GM19395 (cell line): ENCODE data around the gene MYH10.

ENCODE experiments used
- ATAC-seq: cut with Tn5 transposase; IDR thresholded peaks from one replicate; pipeline ENCODE4 v1.9.1; 2021; ENCODE audit warnings: mild to moderate bottlenecking, moderate library complexity; ENCODE audit not compliant: unreplicated experiment

MYH10 gene

DNA sequence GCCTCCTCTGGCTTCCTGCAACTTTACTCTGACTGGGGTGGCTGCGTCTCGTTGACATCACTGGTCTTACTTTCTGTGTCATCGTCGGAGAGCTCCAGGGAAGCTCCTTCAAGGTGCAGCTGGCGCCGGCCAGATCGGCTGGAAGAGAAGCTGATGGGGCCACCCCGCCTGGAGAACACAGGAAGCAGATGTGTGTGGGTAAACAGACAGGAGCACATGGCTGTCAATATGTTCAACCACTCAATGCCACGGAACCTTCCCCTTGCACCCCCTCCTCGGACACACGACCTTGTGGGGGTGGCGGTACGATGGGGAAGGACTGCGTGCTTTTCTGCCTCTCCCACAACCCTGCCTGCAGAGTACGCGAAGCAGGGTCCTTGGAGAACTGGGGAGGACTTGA, 154.7 kb downstream of the MYH10 start:
- ATAC-seq = no peak

DNA sequence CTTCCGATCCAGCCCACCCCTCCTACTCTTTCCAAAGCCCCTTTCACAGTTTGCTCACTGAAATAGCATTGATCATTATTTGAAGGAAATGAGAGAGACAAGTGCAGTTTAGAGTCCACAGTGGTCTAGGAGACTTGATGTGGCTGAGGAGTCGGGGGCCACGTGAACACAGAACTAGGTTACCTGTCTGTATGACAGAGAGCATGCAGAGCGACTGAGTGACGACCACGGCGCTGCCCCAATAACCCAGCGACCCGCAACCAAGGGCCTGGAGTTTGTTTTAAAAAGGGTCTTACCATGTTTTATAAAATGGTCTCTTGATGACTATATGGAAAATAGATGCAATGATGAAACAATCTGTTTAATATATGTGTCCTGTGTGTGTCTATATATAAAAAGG, 155.3 kb downstream of the MYH10 start:
- ATAC-seq = no peak

DNA sequence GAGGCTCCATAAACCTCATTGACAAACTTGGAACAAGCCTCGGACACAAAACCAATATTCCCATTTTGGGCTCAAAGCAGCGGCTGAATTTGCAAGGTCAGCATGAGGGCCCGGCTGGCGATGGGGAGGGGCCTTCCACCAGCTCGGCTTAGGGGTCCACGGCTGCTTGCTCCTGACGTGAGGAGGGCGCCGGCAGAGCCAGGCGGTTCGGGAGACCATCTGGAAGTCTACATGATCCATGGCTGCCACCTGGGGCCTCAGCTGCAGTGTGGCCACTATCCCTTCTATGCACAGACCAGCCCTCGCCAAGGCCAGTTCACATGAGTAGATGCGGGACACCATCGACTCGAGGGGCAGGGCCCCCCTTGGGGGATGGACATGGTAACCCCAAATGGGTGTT, 155.7 kb downstream of the MYH10 start:
- ATAC-seq = no peak

DNA sequence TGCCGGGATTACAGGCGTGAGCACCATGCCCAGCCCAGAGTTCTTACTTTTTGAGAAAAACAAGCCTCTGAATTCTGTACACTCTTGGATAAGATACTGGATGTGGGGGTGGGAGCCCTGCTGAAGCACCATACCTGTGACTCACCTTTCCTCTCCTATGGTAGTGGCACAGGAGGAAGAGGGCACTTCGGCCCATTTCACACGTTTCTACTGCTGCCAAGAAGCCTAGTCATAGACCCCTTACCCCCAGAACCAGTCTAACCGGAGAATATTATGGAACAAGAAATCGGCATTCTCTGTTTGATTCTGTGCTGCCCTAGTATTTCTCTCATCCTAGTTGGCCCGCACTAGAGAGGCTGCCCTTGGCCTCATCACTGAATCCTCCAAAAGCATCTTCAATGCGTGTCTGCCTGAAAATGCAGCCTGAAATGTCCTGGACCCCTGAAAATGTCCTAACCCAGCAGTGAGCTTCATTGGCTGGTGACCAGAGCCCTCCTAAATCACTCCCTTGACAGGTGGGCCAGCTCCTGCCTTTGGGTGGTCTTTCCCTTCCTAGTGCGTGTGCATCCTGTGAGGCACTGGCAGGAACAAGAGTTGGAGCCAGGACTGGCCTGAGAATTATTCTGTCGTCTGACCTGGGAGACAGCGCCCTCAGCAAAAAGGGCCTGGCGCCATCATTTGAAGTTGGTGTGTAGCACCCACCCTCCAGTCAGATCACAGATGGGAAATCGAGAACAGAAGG, 156.9 kb downstream of the MYH10 start:
- no peak for ATAC-seq

DNA sequence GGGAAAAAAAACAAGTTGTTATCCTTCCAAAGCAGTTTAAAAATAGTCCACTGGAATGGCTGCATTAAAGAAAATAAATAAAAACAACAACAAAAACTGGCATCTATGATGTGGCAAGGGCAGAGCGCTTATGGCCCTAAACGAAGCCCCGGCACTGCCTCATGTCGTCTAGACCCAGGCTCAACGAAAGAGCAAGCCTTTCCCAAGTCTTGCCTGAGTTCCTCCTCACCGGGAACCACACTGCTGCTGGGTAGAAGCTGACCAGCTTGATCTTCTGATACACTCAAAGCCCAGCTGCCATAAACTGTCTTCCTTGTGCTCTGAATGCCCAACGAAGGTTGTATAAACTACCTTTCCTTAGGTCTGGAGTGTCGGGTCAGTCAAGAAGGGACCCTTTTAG, 157.9 kb downstream of the MYH10 start:
- ATAC-seq = no peak

DNA sequence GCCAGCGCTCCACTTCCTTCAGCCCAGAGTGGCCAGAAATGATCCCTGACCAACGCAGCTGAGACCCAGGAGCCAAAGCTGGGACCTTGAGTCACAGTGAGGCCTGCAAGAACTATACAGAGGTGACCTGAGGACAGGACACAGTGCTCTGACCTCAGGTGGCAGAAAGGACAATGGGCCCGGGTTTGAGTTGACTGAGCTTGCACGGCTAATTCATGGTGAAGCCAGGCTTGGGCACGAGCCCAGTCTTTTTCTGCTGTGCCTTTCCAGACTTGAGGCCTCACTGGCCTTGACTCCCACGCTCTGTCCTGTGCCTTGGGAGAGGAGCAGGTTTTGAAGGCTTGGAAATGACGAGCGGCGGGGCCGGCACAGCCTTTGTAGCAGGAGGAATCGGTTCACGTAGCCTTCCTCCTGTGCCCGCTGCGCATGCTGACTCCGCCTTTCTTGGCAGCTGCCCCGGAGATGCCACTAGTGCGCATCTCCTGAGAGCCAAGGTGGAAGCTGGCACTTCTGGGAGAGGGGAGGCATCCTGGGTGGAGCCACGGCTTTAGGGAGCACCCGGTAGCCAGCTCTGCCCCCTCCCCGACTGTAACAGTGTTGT, 160.0 kb downstream of the MYH10 start:
- no peak for ATAC-seq

DNA sequence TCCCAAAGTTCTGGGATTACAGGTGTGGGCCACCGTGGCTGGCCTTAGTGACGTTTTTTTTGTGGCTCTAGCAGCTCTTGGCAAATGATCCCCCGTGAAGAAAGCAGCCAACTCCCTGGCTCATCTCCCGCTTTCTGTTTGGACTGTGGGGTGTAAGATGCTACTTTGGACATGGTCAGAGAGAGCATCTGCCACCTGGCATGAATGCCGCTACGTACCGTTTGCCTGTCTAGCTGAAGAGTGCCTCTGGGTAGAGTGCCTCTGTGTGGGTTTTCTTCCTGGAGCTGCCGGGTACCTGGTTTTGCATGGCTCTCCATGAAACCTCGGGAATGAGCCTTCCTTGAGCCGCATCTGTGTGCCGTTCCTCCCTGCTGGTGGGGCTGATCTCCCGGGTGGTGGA, 160.6 kb downstream of the MYH10 start:
- ATAC-seq = no peak

DNA sequence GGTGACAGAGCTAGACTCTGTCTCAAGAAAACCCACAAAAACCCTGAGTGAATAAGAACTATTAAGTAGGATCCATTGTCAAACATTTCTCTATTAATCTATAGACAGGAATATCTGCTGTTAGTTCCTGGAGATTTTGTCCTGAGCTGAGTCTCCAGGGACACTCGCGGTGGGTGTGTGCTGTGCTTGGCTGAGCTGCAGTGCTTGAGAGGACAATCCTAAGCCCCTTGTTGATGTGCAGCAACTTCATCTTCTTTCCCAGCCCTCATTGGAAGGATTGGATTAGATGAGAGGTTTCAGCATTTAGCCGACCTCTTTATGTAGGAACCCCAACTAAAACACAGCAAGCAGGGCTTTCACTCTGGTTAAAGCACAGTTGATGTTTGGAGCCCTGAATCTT, 161.5 kb downstream of the MYH10 start:
- ATAC-seq = no peak

DNA sequence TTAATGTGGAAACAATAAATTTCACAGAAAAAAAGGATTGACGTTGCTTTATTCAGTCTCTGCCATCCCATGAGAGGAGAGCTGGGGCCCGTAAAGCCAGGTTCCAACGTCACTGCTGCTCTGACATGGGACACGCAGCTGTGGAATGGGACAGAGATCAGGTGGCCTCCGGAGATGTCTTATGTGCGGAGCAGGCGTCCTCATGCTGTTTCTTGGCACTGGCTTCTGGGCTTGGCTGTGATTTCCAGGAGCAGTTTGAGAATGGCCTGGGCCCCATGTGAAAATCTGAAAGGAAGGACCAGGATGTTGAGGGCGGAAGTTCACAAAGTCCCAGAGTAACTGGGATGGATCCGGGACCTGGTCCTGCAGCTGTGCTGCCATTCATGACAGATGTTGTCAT, 162.4 kb downstream of the MYH10 start:
- ATAC-seq = no peak

DNA sequence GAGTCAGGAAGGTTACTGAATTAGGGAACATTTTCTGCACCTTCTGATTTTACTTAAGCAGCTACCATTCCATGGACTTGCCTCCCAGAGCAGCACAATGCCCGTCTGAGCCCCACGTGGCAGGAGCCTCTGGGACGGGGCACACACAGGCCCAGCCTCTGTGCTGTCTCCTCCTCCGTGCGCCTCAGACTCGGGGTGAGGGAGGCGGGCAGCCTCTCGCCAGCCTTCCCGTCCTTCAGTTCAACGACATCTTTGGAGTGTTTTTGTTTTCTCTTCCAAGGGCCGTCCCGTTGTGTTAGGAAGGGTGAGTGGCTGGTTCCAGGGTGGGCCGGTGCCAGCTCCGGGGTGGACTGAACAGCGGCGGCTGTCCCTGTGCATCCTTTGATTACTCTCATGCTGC, 163.0 kb downstream of the MYH10 start:
- no peak for ATAC-seq

DNA sequence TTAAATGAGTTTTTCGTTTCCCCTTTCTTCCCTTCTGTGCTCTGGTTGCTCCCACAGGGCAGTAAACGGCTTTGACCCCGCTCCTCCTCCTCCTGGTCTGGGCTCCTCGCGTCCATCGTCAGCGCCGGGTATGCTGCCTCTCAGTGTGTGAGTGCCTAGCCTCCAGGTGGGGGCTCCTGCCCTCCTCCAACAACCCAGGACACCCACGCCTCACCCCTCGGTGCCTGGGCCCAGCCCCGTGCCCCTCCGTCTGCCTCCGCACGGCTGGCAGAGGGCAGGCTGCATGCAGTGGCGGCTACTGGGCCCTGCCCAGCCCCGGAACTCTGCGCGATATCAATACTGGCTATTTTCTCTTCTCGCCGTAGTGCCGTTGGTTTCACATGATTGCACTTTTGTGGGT, 163.7 kb downstream of the MYH10 start:
- ATAC-seq = no peak

DNA sequence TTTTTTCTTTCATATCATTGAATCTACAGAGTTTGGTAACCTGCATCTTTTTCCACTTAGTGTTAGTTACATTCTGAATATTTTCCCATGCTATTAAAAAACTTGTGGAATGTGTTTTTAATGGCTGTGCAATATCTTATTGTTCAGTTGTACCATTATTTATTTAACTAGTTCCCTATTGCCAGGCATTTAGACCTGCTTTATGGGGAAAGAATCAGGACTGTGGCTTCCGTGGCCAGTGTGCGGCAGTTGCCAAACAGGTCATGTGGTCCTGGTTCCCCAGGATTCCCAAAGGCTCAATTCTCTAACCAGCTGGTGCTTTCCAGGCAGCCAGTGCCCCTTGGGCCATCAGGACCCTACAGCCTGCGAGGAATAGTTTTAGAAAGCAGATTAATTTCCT, 164.1 kb downstream of the MYH10 start:
- ATAC-seq = no peak

DNA sequence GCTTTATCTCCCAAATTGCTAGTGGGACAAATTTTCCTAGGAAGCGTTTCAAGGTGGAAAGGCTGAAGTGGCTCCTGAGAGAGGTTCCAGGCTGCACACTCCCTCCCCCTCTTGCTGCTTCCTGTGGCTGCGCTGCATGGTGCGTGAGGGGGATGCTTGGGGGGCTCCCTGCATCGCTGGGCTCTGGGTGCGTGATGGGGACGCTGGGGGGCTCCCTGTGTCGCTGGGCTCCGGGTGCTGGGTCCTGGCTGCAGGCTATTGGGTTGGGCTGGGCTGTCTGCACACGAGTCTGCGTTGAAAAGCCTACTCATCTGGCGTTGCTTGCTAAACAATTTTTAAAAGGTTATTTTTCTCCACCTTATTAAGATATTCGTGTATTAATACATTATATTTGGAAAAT, 164.8 kb downstream of the MYH10 start:
- no peak for ATAC-seq

DNA sequence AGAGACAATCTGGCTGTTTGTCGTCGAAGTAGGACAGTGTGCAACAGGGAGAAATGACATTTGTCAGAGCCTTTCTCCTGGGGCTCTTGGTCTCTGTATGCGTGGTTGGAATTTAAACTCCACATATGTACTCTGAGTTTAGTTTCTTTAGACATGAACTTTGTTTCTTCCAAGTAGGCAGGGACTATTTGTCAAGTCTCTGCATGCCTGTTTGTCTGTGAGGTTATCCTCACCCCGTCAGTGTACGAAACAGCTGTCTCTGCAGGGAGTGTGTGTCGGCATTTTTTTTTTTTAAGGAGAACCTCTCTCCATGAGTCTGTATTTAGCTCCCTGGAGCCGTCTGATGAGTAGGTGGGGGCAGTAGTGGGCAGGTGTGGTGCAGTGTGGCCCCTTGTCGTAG, 165.2 kb downstream of the MYH10 start:
- ATAC-seq = no peak

DNA sequence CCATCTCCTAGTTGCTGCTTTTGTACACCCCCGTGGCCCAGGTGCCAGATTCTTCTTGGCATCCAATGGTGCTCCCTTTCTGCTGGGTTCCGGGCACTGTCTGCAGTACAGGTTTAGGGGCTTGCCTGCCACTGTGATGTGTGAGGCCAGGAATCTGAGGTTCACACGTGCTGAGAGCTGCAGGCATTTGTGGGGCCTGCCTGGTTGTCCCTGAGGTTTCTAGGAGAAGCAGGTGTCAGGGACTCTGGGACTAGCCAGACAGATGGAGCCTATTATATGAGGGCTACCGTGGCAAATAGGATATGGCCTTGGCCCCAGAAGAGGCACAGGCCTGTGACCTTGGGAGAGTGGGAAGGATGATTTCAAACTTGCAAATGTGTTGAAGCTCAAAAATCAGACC, 165.6 kb downstream of the MYH10 start:
- ATAC-seq = no peak

DNA sequence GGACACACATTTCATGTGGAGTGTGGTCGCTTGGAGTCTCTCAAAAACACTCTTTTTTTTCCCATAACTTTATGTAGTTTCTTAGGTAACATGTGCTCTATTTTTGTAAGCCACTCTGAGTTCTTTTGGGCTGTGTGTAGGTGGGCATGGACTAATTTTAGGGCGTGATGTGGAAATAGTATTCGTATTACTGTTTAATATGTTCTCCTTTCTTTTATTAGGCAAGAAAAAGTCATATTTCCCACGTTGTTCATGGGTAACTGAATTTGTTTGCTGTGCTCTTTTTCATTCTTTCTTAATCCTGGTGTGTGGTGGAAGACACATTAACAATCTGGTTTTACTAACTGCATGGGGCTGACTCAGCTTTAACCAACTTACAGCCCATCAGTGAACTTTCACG, 167.4 kb downstream of the MYH10 start:
- ATAC-seq = no peak

DNA sequence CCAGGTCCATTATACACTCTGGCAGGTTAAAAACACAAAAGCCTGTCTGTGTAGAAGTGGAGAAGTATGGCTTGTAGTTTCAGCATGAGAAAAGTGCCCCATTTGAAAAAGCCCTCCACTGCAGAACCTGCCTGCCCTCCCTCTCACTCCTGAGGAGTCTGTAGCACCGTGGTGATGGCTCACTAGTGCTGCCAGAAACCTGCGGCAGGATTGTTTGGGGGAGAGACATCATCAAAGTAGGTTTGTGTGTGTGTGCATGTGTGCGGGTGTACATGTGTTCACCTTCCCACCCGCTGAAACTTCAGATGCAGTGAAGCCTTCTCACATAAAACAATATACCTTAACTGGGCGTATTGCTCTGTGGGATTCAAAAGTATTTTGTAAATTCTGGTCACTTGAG, 168.0 kb downstream of the MYH10 start:
- ATAC-seq = no peak

DNA sequence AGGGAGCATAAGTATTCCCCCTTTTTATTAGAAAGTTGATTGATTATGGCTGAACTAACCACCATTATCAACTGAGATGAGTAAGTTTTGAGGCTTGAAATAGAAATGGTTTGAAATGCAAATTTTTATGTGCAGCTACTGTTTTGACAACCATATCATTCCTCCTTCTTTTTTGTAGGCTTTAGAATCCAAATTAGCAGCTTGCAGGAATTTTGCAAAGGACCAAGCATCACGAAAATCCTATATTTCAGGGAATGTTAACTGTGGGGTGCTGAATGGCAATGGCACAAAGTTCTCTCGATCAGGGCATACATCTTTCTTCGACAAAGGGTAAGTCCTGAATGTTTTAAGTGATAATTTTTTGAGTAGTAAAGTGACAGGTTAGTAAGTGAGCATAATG, 170.7 kb downstream of the MYH10 start:
- no peak for ATAC-seq

DNA sequence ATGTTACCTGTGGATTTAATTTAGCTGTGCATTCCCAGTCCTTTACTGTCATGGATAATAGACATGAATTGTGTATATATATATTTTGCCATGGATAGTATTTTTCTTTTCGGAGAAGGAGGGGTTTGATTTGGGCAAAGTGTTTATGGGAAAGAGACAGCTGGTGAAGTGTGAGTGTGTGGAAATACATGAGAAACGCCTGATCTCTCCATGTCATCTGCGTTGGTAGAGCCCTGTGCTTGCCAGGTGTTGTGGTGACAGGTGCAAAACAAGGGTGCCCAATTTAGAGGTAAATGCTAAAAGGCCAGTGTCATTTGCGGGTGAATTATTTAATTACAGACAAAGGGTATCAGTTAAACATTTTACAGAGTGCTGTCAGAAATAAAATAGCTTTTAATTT, 171.4 kb downstream of the MYH10 start:
- no peak for ATAC-seq

DNA sequence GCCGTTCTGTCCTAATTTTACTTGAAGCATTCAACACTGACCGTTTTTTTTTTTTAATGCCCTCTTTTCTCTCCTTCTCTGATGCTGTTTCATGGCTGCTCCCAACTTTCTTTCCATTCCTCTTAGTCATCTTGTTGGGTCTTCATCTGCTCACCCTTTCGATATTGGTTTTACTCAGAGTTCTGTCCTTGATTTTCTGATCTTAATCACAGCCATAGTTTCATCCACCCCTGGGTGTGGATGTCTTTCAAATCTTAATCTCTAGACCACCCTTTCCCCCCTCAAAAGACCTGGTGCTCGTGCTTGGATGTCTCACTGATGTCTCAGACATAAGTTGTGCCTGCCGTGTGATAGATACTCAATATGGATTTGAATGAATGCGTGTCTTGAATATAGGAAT, 172.4 kb downstream of the MYH10 start:
- no peak for ATAC-seq

DNA sequence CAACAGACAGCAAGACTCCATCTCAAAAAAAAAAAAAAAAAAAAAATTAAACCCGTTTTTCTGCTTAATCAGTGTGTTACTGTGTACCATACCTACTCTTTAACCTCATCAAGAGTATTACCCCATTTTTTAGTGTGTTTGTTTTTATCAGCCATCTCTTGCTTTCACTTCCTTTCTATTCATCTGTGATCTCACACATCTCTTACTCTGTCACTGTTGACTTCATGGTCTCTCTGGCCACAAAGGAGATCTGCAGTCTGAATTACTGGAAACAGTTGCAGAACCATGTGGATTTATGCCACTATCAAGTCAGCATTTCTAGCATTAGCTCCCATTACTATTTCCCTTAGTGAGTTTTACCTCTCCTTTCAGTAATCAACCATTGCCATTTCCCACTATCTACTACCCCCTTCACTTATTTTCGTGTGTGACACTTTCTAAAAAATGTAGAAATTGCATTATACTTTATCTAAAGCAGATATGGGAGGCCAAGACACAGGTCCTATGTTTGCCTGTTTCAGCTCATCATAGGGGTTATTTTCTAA, 174.8 kb downstream of the MYH10 start:
- ATAC-seq = no peak

DNA sequence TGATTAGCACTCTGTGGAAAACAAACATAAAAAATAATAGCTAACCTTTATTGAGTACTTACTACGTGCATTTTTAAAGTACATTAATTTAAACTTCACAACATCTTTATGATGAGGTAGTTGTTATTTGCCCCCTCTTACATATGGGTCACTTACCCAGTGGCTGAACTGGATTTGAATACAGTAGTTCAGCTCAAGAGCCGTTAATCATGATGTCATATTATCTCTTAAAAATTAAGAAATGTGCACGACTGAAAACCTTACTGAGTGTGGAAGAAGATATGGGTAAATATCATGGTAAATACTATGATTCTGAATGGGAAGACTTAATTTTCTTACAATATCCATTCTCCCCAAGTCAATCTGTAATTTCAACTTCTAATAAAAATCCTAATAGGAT, 177.2 kb downstream of the MYH10 start:
- no peak for ATAC-seq
